PC-9 (cell line): ENCODE data around the gene TTBK1. TPM values are rescaled to one million over a fixed set of nuclear protein-coding genes. Genes with fewer than 3 reads are reported as not detected.

Experiments used
- BruUV-seq: library from RNA; stranded (reverse); fragments of 400-500 nt; replicated peaks from 2 replicates; lab custom pipeline; 2021; lab: Mats Ljungman, UMichigan
- CTCF ChIA-PET: fragments of 300-600 bp; sonication (Branson Sonifier 250); formaldehyde crosslinking; loops from one replicate; lab custom pipeline; 2022; ENCODE audit warnings: antibody characterized with exemption; lab: Charles Lee
- POLR2A ChIA-PET: fragments of 300-600 bp; sonication (Branson Sonifier 250); formaldehyde crosslinking; loops from one replicate; lab custom pipeline; 2022; ENCODE audit warnings: antibody characterized with exemption; ENCODE audit not compliant: unreplicated experiment; lab: Charles Lee
- DNase-seq, 2 experiments: peaks; one replicate each; pipeline versions ENCODE4 v3.0.0 to v3.0.0-alpha.2; 2015 to 2022; ENCODE audit warnings: mixed read lengths in 1 of 2
- H2AFZ ChIP-seq: fragments of 200-600 bp; sonication (generic); 2 replicates; pipeline ENCODE4 v1.8.1; 2017; ENCODE audit warnings: antibody characterized with exemption
- H3F3A ChIP-seq: fragments of 200-600 bp; sonication (generic); 2 replicates; pipeline ENCODE4 v1.8.1; 2017; ENCODE audit warnings: antibody characterized with exemption, mild to moderate bottlenecking, low read depth; ENCODE audit not compliant: insufficient read depth
- H3K27ac ChIP-seq: fragments of 200-600 bp; sonication (generic); 2 replicates; pipeline ENCODE4 v1.6.1; 2016; ENCODE audit warnings: mixed run types
- H3K27me3 ChIP-seq: fragments of 200-600 bp; sonication (generic); 2 replicates; pipeline ENCODE4 v1.6.1; 2016; ENCODE audit warnings: low read depth, mixed run types; ENCODE audit not compliant: insufficient read depth
- H3K36me3 ChIP-seq: fragments of 200-600 bp; sonication (generic); 2 replicates; pipeline ENCODE4 v1.6.1; 2016; ENCODE audit warnings: low read depth, mixed run types
- H3K4me1 ChIP-seq: fragments of 200-600 bp; sonication (generic); replicated peaks from 2 replicates; pipeline ENCODE4 v1.6.1; 2016; ENCODE audit warnings: mixed run types; ENCODE audit not compliant: insufficient read depth
- H3K4me2 ChIP-seq: fragments of 200-600 bp; sonication (generic); 2 replicates; pipeline ENCODE4 v1.6.1; 2017; ENCODE audit warnings: mixed run types
- H3K4me3 ChIP-seq: fragments of 200-600 bp; sonication (generic); 2 replicates; pipeline ENCODE4 v1.6.1; 2016; ENCODE audit warnings: mixed run types
- H3K79me2 ChIP-seq: fragments of 200-600 bp; sonication (generic); 2 replicates; pipeline ENCODE4 v1.6.1; 2017; ENCODE audit warnings: low read depth, mixed run types
- H3K9me2 ChIP-seq: fragments of 200-600 bp; sonication (generic); 2 replicates; pipeline ENCODE4 v1.8.1; 2017; ENCODE audit warnings: mild to moderate bottlenecking; ENCODE audit not compliant: insufficient read depth
- H3K9me3 ChIP-seq: fragments of 200-600 bp; sonication (generic); 2 replicates; pipeline ENCODE4 v1.8.1; 2016; ENCODE audit warnings: low read depth; ENCODE audit not compliant: insufficient read depth
- H4K20me1 ChIP-seq: fragments of 200-600 bp; sonication (generic); 2 replicates; pipeline ENCODE4 v1.8.1; 2017; ENCODE audit not compliant: insufficient read depth
- EZH2 ChIP-seq: fragments of 200-600 bp; sonication (generic); IDR thresholded peaks from 2 replicates; pipeline ENCODE4 v1.8.0; 2017; ENCODE audit warnings: antibody characterized with exemption, low read depth
- intact Hi-C: fragments of 100-400 bp; cut with micrococcal nuclease; formaldehyde crosslinking; loops from one replicate; pipeline ENCODE4 v1.10.0; 2022; ENCODE audit not compliant: unreplicated experiment
- total RNA-seq: library from RNA; stranded (reverse); gene quantifications from 2 replicates; pipeline ENCODE4 v1.2.3, GENCODE V29; 2021
- TF ChIP-seq, protein P1 (sequence below): fragments of 200-600 bp; sonication (generic); conservative IDR thresholded peaks from 2 replicates; pipeline ENCODE4 v1.6.1; 2017; ENCODE audit warnings: mixed run types, antibody characterized with exemption, mild to moderate bottlenecking, moderate library complexity

Gene TTBK1
- total RNA-seq, 1 experiment from 2014 or later, result 0.07 TPM

DNA sequence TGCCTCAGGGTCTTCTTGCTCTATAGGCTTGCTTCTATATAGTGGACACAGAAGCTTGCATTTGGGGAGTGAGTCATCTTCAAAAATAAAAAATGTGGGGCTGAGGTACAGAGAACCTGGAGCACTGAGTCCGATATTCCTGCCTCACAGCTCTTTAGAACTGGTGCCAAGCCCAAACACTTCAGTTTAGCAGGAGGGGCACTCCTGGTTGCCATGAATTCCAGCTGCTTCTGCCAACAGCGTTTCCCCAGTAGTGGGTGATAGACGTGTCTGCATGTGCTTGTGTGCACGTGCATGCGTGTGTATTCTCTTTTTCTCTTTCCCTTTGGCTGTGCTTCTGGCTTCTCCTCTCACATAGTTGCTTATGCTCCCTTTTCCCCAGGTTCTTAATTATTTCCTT is 25.9 kb upstream of the TTBK1 start:
- Histone ChIP-seq H3K36me3 (no peaks in the 10 kb centered on the region), H3K4me1 (no peaks in the 10 kb centered on the region), H3K79me2 (no peaks in the 10 kb centered on the region), H3K9me2 (no peaks in the 10 kb centered on the region), H3K9me3 (no peaks in the 10 kb centered on the region), H3K27ac (no peak overlapping the region), H2AFZ (no peak overlapping the region), H3K27me3 (no peaks in the 10 kb centered on the region), H3K4me3 (no peak overlapping the region), H3F3A (no peaks in the 10 kb centered on the region; the same call in 1 of the 2 replicates), H4K20me1 (no peaks in the 10 kb centered on the region), H3K4me2 (no peak overlapping the region)
- ChIA-PET POLR2A (interaction anchor here (0.6 kb wide), 1 partner anchor 1482 kb away, joined by 3 read pairs; no protein-coding TSS in a partner anchor), CTCF (no interaction called here)
- TF ChIP-seq EZH2, result no peak
- TF ChIP-seq, protein P1, sequence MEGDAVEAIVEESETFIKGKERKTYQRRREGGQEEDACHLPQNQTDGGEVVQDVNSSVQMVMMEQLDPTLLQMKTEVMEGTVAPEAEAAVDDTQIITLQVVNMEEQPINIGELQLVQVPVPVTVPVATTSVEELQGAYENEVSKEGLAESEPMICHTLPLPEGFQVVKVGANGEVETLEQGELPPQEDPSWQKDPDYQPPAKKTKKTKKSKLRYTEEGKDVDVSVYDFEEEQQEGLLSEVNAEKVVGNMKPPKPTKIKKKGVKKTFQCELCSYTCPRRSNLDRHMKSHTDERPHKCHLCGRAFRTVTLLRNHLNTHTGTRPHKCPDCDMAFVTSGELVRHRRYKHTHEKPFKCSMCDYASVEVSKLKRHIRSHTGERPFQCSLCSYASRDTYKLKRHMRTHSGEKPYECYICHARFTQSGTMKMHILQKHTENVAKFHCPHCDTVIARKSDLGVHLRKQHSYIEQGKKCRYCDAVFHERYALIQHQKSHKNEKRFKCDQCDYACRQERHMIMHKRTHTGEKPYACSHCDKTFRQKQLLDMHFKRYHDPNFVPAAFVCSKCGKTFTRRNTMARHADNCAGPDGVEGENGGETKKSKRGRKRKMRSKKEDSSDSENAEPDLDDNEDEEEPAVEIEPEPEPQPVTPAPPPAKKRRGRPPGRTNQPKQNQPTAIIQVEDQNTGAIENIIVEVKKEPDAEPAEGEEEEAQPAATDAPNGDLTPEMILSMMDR, result no peak
- no peak for DNase-seq
- BruUV-seq, result no TSS peak
- intact Hi-C loops, result no loop called here

DNA sequence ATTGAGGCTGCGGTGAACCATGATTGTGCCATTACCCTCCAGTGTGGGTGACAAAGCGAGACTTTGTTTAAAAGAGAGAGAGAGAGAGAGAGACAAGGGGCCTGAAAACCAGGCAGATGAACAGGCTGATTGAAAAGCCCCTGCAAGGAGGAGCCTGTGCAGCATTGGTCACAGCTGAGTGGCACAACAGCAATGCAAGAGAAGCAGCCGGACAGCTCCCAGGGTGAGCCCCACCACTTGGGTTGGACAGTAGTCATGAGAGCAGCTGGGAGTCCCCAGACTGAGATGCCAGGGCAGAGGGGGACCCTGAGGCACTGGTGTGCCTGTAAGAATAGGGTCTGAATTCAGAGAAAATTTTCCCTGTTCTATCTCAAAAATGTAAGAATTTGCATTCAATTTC is 24.2 kb upstream of the TTBK1 start:
- Histone ChIP-seq H3K79me2 (no peaks in the 10 kb centered on the region), H3F3A (no peaks in the 10 kb centered on the region; the same call in 1 of the 2 replicates), H3K9me2 (no peaks in the 10 kb centered on the region), H3K4me3 (no peak overlapping the region), H4K20me1 (no peaks in the 10 kb centered on the region), H3K36me3 (no peaks in the 10 kb centered on the region), H3K4me2 (no peak overlapping the region), H3K27me3 (no peaks in the 10 kb centered on the region), H3K27ac (no peak overlapping the region), H2AFZ (no peak overlapping the region), H3K4me1 (no peaks in the 10 kb centered on the region), H3K9me3 (no peaks in the 10 kb centered on the region)
- ChIA-PET POLR2A (interaction anchor here (0.5 kb wide), 1 partner anchor 72 kb away, joined by 3 read pairs; no protein-coding TSS in a partner anchor), CTCF (no interaction called here)
- no peak for DNase-seq
- TF ChIP-seq EZH2, result no peak
- TF ChIP-seq, protein P1, result no peak
- intact Hi-C loops, result no loop called here
- no TSS peak for BruUV-seq

DNA sequence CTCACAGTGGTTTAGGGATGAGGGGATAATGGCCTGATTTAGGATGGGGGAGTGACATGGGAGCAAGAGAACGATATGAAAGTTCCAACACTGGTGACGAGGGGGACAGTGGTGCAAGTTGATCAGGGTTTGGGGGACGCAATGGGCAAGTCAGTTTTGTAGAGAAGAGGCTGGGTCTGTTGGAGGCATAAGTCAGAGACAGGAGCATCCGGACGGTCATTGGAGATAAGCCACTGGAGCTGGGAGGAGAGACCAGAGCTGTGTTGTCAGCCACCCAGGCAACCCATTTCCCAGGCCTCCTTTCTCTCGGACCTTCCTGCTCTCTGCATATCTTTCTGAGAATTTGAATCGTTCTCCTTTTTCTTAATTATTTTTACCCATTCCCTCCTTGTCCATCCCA is 23.5 kb upstream of the TTBK1 start:
- no peaks in the 10 kb centered on the region for H3K27me3 ChIP-seq

More for the DNA sequence above, 23.5 kb upstream of the TTBK1 start:
- ChIA-PET POLR2A (no interaction called here), CTCF (no interaction called here)
- intact Hi-C loops, result no loop called here
- Histone ChIP-seq H3K9me2 (no peaks in the 10 kb centered on the region), H3K36me3 (no peaks in the 10 kb centered on the region), H4K20me1 (no peaks in the 10 kb centered on the region), H3K27ac (no peak overlapping the region), H2AFZ (no peak overlapping the region), H3K4me2 (no peak overlapping the region), H3K9me3 (no peaks in the 10 kb centered on the region), H3K4me3 (no peak overlapping the region), H3F3A (no peaks in the 10 kb centered on the region; the same call in 1 of the 2 replicates), H3K4me1 (no peaks in the 10 kb centered on the region), H3K79me2 (no peaks in the 10 kb centered on the region)
- TF ChIP-seq, protein P1, result no peak
- no peak for TF ChIP-seq EZH2
- no peak for DNase-seq
- BruUV-seq, result no TSS peak
